Nucleus accumbens (tissue), 56 donors: ENCODE results near the gene MVD.

Experiments
- DNase-seq, 56 donors: peaks; one replicate each; lab custom pipeline; 2025; lab: John Stamatoyannopoulos, UW

The MVD gene

GRCh38 chr16:88662843-88663606 lies at the start of gene MVD:
MVD (minus strand) TSS chr16:88663091; CDS start chr16:88663080, 11 bp downstream.
- DNase-seq: peak; percentile 79 to 99 (median 96)

DNA sequence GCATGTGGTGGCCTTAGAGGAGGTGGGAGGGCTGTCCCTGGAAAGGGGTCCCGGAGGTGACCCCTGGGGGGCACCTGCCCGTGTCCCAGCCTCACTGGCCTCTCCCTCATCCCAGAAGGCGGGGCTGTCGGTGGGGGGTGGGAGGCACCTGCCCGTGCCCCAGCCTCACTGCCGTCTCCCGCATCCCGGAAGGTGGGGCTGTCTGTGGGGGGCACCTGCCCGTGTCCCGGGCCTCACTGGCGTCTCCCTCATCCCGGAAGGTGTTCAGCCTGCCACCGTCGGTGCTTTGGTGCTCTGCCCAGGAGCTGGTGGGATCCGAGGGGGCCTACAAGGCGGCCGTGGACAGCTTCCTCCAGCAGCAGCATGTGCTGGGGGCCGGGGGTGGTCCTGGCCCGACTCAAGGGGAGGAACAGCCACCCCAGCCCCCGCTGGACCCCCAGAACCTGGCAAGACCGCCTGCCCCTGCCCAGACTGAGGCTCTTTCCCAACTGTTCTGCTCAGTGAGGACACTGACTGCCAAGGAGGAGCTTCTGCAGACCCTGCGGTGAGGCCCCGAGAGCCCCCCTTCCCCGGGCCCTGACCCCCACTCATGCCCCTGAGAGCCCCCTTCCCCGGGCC lies 49.6 kb upstream of the MVD start:
- DNase-seq: no peak

- DNase-seq: no peak
These were observed 49.0 kb upstream of the MVD start for GRCh38 chr16:88711750-88712340.

- DNase-seq: no peak
These were observed 47.7 kb upstream of the MVD start for GRCh38 chr16:88710556-88710955.

- no peak for DNase-seq
These were observed 44.3 kb upstream of the MVD start for GRCh38 chr16:88706965-88707826.

DNA sequence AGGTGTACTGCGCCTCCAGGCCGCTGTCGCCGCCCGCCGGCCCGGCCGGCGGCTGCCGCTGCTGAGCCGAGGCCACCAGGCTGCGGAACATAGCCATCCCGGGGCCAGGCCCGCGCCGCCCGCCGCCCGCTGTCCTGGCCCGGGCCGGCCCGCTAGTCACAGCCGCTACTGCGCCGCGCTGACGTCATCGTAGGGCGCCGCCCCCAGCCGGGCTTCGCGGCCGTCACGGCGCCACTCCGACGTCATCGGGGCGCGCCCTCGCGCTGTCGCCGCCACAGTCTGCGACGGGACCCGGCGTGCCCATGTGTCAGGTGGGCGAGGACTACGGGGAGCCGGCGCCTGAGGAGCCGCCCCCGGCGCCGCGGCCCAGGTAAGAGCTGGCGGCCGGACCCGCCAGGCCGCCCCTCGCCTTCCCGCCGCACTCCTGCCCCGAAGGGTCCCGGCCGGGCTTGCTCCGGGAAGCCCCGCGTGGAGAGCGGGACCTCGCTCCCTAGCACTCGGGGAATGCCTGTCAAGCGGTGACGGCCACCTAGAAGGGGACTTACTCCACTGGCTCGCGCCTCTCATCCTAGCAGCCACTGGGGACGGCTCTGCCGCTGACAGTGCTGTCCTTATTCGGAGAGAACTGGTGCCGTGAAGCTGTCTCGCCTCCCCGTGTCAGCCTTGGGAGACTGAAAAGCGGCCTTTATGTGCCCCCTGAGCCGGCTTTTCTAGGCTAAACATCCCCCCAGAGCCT lies 43.5 kb upstream of the MVD start, which contains the start of the genes CTU2 and RNF166:
CTU2 (plus strand) TSS at position 275 of the 736 bp plus-strand sequence; CDS start at position 303, 28 bp downstream.
RNF166 (minus strand) TSS at position 180 of the 736 bp plus-strand sequence; CDS start at position 97, 83 bp downstream.
- peak in 55 of 56 donors; percentile 15 to 92 (median 78) for DNase-seq

DNA sequence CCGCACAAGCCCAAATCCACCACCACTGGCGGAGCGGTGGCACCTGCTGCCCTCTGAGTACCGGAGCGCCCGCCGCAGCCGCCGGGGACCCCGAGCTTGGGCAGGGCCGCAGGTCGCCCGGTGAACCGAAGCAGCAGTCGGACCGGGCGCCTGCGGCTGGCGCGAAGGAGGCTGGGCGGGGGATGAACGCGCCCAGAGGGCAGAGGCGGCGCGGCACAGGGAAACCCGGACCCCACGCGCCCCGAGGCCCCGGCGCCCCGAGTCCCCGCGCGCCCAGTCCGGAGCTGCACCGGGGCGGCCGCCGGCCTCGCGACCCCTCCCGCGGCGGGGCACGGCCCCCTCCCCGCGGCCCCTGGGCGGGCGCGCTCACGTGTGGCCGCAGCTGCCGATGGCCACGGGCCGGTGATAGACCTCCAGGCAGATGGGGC lies 42.9 kb upstream of the MVD start:
- peak in 1 of 56 donors; percentile 46 for DNase-seq

DNA sequence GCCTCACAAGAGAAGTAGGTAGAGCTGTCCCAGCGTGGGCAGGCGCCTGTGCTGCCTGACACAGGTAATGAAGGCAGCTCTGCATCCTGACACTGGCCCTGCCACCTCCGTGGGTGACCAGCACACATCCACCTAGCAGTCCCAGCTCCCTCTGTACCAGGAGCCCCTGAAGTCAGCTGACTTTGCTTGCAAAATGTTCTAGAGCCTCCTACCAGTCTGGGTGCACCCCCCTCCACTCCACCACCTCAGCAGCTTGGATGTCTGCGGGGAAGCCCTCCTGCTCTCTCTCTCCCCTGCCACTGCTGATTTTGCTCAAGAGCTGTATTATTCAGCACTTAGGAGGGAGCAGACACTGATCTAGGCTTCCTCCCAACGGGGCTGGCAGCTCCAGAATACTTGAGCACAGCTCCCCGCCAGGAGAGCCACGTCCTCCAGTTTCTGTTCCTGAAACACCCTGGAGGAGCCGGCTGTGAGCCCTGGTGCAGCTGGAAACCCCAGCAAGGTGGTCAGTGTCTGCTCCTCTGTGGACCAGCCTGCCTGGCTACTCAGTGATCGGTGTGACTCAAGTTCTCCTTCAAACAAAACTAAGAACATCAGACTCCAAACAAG lies 42.3 kb upstream of the MVD start:
- peak in 35 of 56 donors; percentile 5 to 66 (median 36) for DNase-seq

DNA sequence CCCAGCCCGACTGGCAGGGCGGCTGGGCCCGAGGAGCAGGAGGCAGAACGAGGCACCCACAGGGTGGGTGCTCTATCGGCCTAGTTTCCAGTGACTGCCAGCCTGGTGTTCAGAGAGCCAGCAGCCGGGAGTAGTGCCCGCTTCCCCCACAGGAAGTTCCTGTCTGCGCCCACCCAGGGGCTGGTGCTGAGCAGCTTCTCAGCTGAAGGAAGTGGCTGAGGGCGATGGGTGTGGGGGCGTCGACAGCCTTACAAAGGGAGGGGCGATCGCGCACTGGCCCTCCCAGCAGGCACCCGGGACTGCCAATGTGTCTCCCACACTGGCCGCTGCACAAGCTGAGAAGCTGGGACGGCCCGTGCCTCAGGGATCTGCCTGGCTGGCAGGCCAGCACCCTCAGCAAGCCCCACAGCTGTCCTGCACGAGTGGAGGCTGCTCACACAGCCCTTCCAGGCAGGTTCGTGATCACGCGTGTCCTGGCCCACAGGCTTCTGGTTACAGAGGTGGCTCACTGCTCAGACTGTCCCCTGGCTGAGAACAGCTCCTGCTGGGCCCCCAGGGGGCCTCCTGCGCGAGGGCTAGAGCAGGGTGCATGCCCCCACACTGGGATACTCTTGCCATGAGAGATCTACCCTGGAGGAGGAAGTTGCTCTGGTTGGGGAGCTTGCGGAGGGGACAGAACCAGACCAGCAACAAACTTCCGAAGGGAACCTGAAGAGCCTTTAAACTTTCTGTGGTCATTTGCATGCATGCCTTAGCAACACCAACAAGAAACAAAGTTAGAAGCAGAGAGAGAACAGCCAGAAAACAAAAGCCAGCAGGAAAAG lies 40.8 kb upstream of the MVD start:
- DNase-seq: peak in 28 of 56 donors; percentile 9 to 52 (median 28)

DNA sequence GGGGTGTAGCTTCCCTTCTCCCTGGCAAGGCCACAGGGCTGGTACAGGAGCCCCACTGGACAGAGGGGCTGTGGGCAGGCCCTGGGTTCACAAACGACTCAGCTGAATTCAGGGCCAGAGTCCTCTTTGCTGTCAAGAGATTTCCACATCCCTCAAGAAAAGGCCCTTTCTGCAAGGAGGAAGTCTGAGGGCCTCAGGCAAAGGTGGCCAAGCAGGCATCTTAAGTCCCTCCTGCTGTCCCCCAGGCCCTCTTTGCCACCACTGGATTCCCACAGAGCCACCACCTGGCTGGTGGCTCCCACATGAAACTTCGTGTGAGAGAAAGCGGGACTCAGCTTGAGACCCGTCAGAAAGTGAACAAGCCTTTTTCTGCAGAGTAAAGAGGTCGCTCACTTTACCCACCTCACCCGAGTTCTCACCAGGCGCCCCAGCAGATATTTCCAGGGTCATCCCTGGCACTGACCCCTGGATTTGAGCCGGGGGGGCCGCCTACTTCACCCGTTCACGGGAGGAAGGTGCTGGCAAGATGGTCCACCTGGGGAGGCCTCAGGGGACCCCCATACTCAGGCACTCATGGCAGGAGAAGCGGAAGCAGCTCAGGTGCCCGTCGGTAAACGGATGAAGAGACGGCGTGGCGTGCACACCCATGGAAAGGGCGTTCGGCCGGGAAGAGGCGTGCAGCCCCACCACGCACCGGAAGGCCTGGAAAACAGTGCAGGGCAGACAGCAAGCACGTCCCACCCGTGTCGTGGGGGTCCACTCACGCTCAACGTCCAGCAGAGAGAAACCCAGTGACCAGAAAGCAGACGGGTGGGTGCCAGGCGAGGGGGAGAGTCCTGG lies 39.7 kb upstream of the MVD start:
- DNase-seq: no peak

GRCh38 chr16:88701581-88702370 lies 38.9 kb upstream of the MVD start:
- DNase-seq: no peak

GRCh38 chr16:88700636-88701482 lies 38.0 kb upstream of the MVD start:
- DNase-seq: peak in 41 of 56 donors; percentile 8 to 66 (median 35)

- no peak for DNase-seq
These were observed 37.4 kb upstream of the MVD start for GRCh38 chr16:88700322-88700635.

DNA sequence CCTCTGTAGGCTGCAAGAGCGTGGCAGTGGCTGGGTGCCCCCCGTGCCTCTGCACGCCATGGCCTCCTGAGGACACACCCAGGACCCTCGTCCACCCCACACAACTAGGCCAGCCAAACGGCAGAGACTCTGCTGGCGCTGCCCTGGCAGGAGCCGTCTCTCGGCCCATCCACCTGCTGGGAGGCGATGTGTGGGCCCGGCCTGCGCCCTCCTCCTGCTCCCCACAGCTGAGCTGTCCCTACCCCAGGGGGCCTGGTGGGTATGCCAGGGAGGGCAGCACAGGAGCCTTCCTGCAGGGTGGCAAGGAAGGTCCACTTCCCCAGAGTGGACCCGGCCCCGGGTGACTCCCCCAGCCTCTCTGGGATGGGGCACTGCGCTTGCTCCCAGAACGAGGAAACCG lies 36.3 kb upstream of the MVD start:
- no peak for DNase-seq

- no peak for DNase-seq
These were observed 35.8 kb upstream of the MVD start for GRCh38 chr16:88698646-88699045.
